Measurements from ENCODE around the gene RAPGEF1.

RAPGEF1 gene

GRCh38 chr9:131704988-131705387 lies 34.9 kb downstream of the RAPGEF1 start:
- no peak for DNase-seq (ENCODE audit: low spot score)

GRCh38 chr9:131704141-131704983 lies 35.5 kb downstream of the RAPGEF1 start:
- no peak for DNase-seq (ENCODE audit: low spot score)

- DNase-seq (ENCODE audit: low spot score), result no peak
Measured at GRCh38 chr9:131703697-131704096, 36.2 kb downstream of the RAPGEF1 start.

- no peak for DNase-seq (ENCODE audit: low spot score)
Measured at GRCh38 chr9:131702911-131703310, 37.0 kb downstream of the RAPGEF1 start.

- no peak for DNase-seq (ENCODE audit: low spot score)
Measured at GRCh38 chr9:131701789-131702337, 38.0 kb downstream of the RAPGEF1 start.

GRCh38 chr9:131701436-131701781 lies 38.5 kb downstream of the RAPGEF1 start:
- DNase-seq (ENCODE audit: low spot score), result no peak

- DNase-seq (ENCODE audit: low spot score), result no peak
Measured at GRCh38 chr9:131700765-131701435, 39.0 kb downstream of the RAPGEF1 start.

- no peak for DNase-seq (ENCODE audit: low spot score)
Measured at GRCh38 chr9:131700076-131700475, 39.8 kb downstream of the RAPGEF1 start.

GRCh38 chr9:131698618-131698985 lies 41.3 kb downstream of the RAPGEF1 start:
- no peak for DNase-seq (ENCODE audit: low spot score)

GRCh38 chr9:131697908-131698617 lies 41.8 kb downstream of the RAPGEF1 start:
- no peak for DNase-seq (ENCODE audit: low spot score)

- no peak for DNase-seq (ENCODE audit: low spot score)
Measured at GRCh38 chr9:131697097-131697496, 42.8 kb downstream of the RAPGEF1 start.

GRCh38 chr9:131695836-131696460 lies 43.9 kb downstream of the RAPGEF1 start:
- no peak for DNase-seq (ENCODE audit: low spot score)

GRCh38 chr9:131695366-131695765 lies 44.5 kb downstream of the RAPGEF1 start:
- no peak for DNase-seq (ENCODE audit: low spot score)

- DNase-seq (ENCODE audit: low spot score), result no peak
Measured at GRCh38 chr9:131693651-131694597, 46.0 kb downstream of the RAPGEF1 start.

GRCh38 chr9:131692612-131693562 lies 47.0 kb downstream of the RAPGEF1 start:
- DNase-seq (ENCODE audit: low spot score), result no peak

- no peak for DNase-seq (ENCODE audit: low spot score)
Measured at GRCh38 chr9:131691969-131692611, 47.8 kb downstream of the RAPGEF1 start.

- DNase-seq (ENCODE audit: low spot score), result no peak
Measured at GRCh38 chr9:131690941-131691573, 48.8 kb downstream of the RAPGEF1 start.

GRCh38 chr9:131690462-131690861 lies 49.4 kb downstream of the RAPGEF1 start:
- no peak for DNase-seq (ENCODE audit: low spot score)

- DNase-seq (ENCODE audit: low spot score), result no peak
Measured at GRCh38 chr9:131688377-131688776, 51.5 kb downstream of the RAPGEF1 start.
